Measurements from ENCODE around the gene PDE6D. TPM values are rescaled to one million over a fixed set of nuclear protein-coding genes. Genes with fewer than 3 reads are reported as not detected.

PDE6D gene
- total and polyA plus RNA-seq, 2 of the 13 experiments (the other 11 are each of a cell fraction or from before 2014, with no cell fraction given): 14.1 to 23.2 TPM

GRCh38 chr2:231706731-231707624, 74.1 kb downstream of the PDE6D start (continued):
- peak; percentile 86 for TF ChIP-seq CBFB (CRISPR knock-in tag; IDR thresholded peaks at IDR 0.05)
- no peak for TF ChIP-seq ZNF512B (CRISPR knock-in tag; IDR thresholded peaks at IDR 0.05; ENCODE audit: borderline replicate concordance)
- TF ChIP-seq SNAI1 (CRISPR knock-in tag; IDR thresholded peaks at IDR 0.05; ENCODE audit: borderline replicate concordance): peak; percentile 89
- TF ChIP-seq ZFX (CRISPR knock-in tag; IDR thresholded peaks at IDR 0.05; ENCODE audit: low read depth): peak; percentile 86
- TF ChIP-seq, protein P1, sequence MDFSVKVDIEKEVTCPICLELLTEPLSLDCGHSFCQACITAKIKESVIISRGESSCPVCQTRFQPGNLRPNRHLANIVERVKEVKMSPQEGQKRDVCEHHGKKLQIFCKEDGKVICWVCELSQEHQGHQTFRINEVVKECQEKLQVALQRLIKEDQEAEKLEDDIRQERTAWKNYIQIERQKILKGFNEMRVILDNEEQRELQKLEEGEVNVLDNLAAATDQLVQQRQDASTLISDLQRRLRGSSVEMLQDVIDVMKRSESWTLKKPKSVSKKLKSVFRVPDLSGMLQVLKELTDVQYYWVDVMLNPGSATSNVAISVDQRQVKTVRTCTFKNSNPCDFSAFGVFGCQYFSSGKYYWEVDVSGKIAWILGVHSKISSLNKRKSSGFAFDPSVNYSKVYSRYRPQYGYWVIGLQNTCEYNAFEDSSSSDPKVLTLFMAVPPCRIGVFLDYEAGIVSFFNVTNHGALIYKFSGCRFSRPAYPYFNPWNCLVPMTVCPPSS (IDR thresholded peaks at IDR 0.05): no peak
- peak; percentile 52; the same call in 1 of the 2 replicates for TF ChIP-seq DR1 (CRISPR knock-in tag; IDR thresholded peaks at IDR 0.05)
- no peak for TF ChIP-seq ZNF841 (CRISPR knock-in tag; IDR thresholded peaks at IDR 0.05; ENCODE audit: borderline replicate concordance)
- TF ChIP-seq ZNF326 (CRISPR knock-in tag; IDR thresholded peaks at IDR 0.05; ENCODE audit: borderline replicate concordance): no peak
- no peak for TF ChIP-seq PTBP1 (IDR thresholded peaks at IDR 0.05; ENCODE audit: low read depth, low read length, poor library complexity, severe bottlenecking)
- no peak for TF ChIP-seq KDM5A (IDR thresholded peaks at IDR 0.05; ENCODE audit: borderline replicate concordance, low read length)
- no peak for TF ChIP-seq ZNF382 (CRISPR knock-in tag; IDR thresholded peaks at IDR 0.05; ENCODE audit: borderline replicate concordance)
- TF ChIP-seq ZNF121 (CRISPR knock-in tag; IDR thresholded peaks at IDR 0.05): no peak; the same call in 1 of the 2 replicates
- peak; percentile 15 for TF ChIP-seq TBL1XR1 (IDR thresholded peaks at IDR 0.05; ENCODE audit: borderline replicate concordance, low read length, partially characterized antibody)
- TF ChIP-seq KDM6A (CRISPR knock-in tag; IDR thresholded peaks at IDR 0.05; ENCODE audit: low read depth): no peak
- TF ChIP-seq ZFAT (CRISPR knock-in tag; conservative IDR thresholded peaks at IDR 0.05): no peak
- TF ChIP-seq ZFP90 (CRISPR knock-in tag; IDR thresholded peaks at IDR 0.05; ENCODE audit: borderline replicate concordance): peak; percentile 69; the same call in 1 of the 2 replicates
- no peak; the same call in 1 of the 2 replicates for TF ChIP-seq BORCS8-MEF2B (CRISPR knock-in tag; IDR thresholded peaks at IDR 0.05)
- 0 out of 2 replicates have a peak, but pooled peaks have one; percentile 29 for TF ChIP-seq NFKBIZ (CRISPR knock-in tag; IDR thresholded peaks at IDR 0.05)
- TF ChIP-seq GLI4 (CRISPR knock-in tag; IDR thresholded peaks at IDR 0.05; ENCODE audit: borderline replicate concordance): no peak
- peak; percentile 56; the same call in 1 of the 2 replicates for TF ChIP-seq HDAC2 (CRISPR knock-in tag; IDR thresholded peaks at IDR 0.05)
- peak; percentile 4; the same call in 1 of the 2 replicates for TF ChIP-seq HNF4A (CRISPR knock-in tag; IDR thresholded peaks at IDR 0.05)
- TF ChIP-seq POLR2AphosphoS2 (IDR thresholded peaks at IDR 0.05; ENCODE audit: low read depth, low read length): no peak
- TF ChIP-seq ZNF768 (CRISPR knock-in tag; IDR thresholded peaks at IDR 0.05): peak; percentile 44
- no peak; the same call in 1 of the 2 replicates for TF ChIP-seq GATAD2A (CRISPR knock-in tag; IDR thresholded peaks at IDR 0.05)
- TF ChIP-seq PHF5A (CRISPR knock-in tag; IDR thresholded peaks at IDR 0.05; ENCODE audit: low read depth, unreplicated experiment): no peak
- no peak for TF ChIP-seq U2AF2 (IDR thresholded peaks at IDR 0.05; ENCODE audit: low read depth, low read length)
- peak; percentile 96 for TF ChIP-seq POGZ (CRISPR knock-in tag; IDR thresholded peaks at IDR 0.05)
